COR-L47 (cell line): ENCODE measurements around the gene CDKN2B-AS1.

Source experiments
- DNase-seq: peaks from one replicate; lab custom pipeline; 2025; lab: John Stamatoyannopoulos, UW

CDKN2B-AS1 gene

GRCh38 chr9:22084336-22085035 lies 89.9 kb downstream of the CDKN2B-AS1 start:
- DNase-seq, result no peak

- no peak for DNase-seq
Measured at GRCh38 chr9:22088053-22088716, 93.6 kb downstream of the CDKN2B-AS1 start.

- no peak for DNase-seq
Measured at GRCh38 chr9:22088717-22089061, 94.1 kb downstream of the CDKN2B-AS1 start.

- DNase-seq, result no peak
Measured at GRCh38 chr9:22097707-22098106, 103.1 kb downstream of the CDKN2B-AS1 start.

GRCh38 chr9:22098643-22099332 lies 104.2 kb downstream of the CDKN2B-AS1 start:
- no peak for DNase-seq

GRCh38 chr9:22100626-22101025 lies 106.0 kb downstream of the CDKN2B-AS1 start:
- DNase-seq, result no peak

- no peak for DNase-seq
Measured at GRCh38 chr9:22102146-22103053, 107.8 kb downstream of the CDKN2B-AS1 start.

GRCh38 chr9:22103685-22104575 lies 109.3 kb downstream of the CDKN2B-AS1 start:
- DNase-seq, result no peak

- DNase-seq, result no peak
Measured at GRCh38 chr9:22105005-22105722, 110.6 kb downstream of the CDKN2B-AS1 start.

- no peak for DNase-seq
Measured at GRCh38 chr9:22107202-22108045, 112.8 kb downstream of the CDKN2B-AS1 start.

GRCh38 chr9:22108581-22109370 lies 114.2 kb downstream of the CDKN2B-AS1 start:
- no peak for DNase-seq

- DNase-seq, result no peak
Measured at GRCh38 chr9:22111176-22111953, 116.8 kb downstream of the CDKN2B-AS1 start.

- no peak for DNase-seq
Measured at GRCh38 chr9:22111954-22112247, 117.3 kb downstream of the CDKN2B-AS1 start.

GRCh38 chr9:22112870-22113821 lies 118.6 kb downstream of the CDKN2B-AS1 start:
- DNase-seq, result no peak

GRCh38 chr9:22114956-22115355 lies 120.4 kb downstream of the CDKN2B-AS1 start:
- no peak for DNase-seq

- no peak for DNase-seq
Measured at GRCh38 chr9:22116758-22117157, 122.2 kb downstream of the CDKN2B-AS1 start.
